HEK293 (cell line): ENCODE measurements around the gene TPSAB1.

Experiments
- CTCF ChIA-PET: fragments of 350-600 bp; formaldehyde crosslinking; extraction: SDS; loops from one replicate; lab custom pipeline; 2021; ENCODE audit warnings: antibody characterized with exemption; lab: Yijun Ruan, JAX
- POLR2A ChIA-PET: fragments of 300-600 bp; formaldehyde crosslinking; extraction: SDS; loops from one replicate; lab custom pipeline; 2020; ENCODE audit warnings: antibody characterized with exemption, inconsistent platforms; lab: Yijun Ruan, JAX
- H3K27ac ChIP-seq: fragments of 200-500 bp; sonication (Bioruptor generic); 2 replicates; pipeline ENCODE4 v1.5.1; 2014; ENCODE audit warnings: low read depth, low read length, control low read depth, inconsistent platforms; ENCODE audit errors: extremely low read depth
- H3K36me3 ChIP-seq, 2 experiments: fragments of 200-500 bp in 1 of 2; sonication (Bioruptor generic) in 1 of 2; 1 replicate in 1 of 2; 2 replicates in 1 of 2; pipeline ENCODE4 v1.5.1; 2014 to 2017; ENCODE audit warnings: inconsistent platforms in 2 of 2, low read length in 2 of 2; ENCODE audit not compliant: control insufficient read depth in 2 of 2, insufficient read depth in 1 of 2
- H3K4me1 ChIP-seq: fragments of 200-500 bp; sonication (Bioruptor generic); 2 replicates; pipeline ENCODE4 v1.5.1; 2014; ENCODE audit warnings: mild to moderate bottlenecking, low read length, inconsistent platforms; ENCODE audit not compliant: control insufficient read depth, insufficient read depth
- H3K4me3 ChIP-seq: 2 replicates; pipeline ENCODE4 v1.5.1; 2011; ENCODE audit warnings: low read depth, mild to moderate bottlenecking, control low read depth, low read length, moderate library complexity
- H3K9me3 ChIP-seq: fragments of 200-500 bp; sonication (Bioruptor generic); 2 replicates; pipeline ENCODE4 v1.5.1; 2014; ENCODE audit warnings: low read depth, low read length, inconsistent platforms; ENCODE audit not compliant: control insufficient read depth, insufficient read depth
- GLIS1 ChIP-seq: fragments of 450-650 bp; formaldehyde crosslinking; IDR thresholded peaks from 2 replicates; pipeline ENCODE4 v1.5.1; 2016; ENCODE audit warnings: missing biosample characterization, missing genetic modification characterization
- GLIS2 ChIP-seq: fragments of 450-650 bp; formaldehyde crosslinking; IDR thresholded peaks from 2 replicates; pipeline ENCODE4 v1.5.1; 2016; ENCODE audit warnings: missing biosample characterization, missing genetic modification characterization
- KLF1 ChIP-seq: fragments of 450-650 bp; formaldehyde crosslinking; IDR thresholded peaks from 2 replicates; pipeline ENCODE4 v1.5.1; 2016; ENCODE audit warnings: missing biosample characterization, missing genetic modification characterization
- KLF8 ChIP-seq: fragments of 450-650 bp; formaldehyde crosslinking; IDR thresholded peaks from 2 replicates; pipeline ENCODE4 v1.5.1; 2016; ENCODE audit warnings: missing biosample characterization, missing genetic modification characterization
- TCF7L2 ChIP-seq: IDR thresholded peaks from 2 replicates; pipeline ENCODE4 v1.6.1; 2011; ENCODE audit warnings: low read depth, mild to moderate bottlenecking, inconsistent platforms, low read length, moderate library complexity, borderline replicate concordance
- ZBTB7A ChIP-seq: fragments of 450-650 bp; formaldehyde crosslinking; IDR thresholded peaks from 2 replicates; pipeline ENCODE4 v1.5.1; 2016; ENCODE audit warnings: low read depth, missing biosample characterization, missing genetic modification characterization
- ZBTB8A ChIP-seq: fragments of 450-650 bp; formaldehyde crosslinking; IDR thresholded peaks from 2 replicates; pipeline ENCODE4 v1.5.1; 2016; ENCODE audit warnings: missing biosample characterization, missing genetic modification characterization
- ZFP69B ChIP-seq: fragments of 450-650 bp; formaldehyde crosslinking; IDR thresholded peaks from 2 replicates; pipeline ENCODE4 v1.5.1; 2016; ENCODE audit warnings: missing biosample characterization, missing genetic modification characterization
- ZIC2 ChIP-seq: fragments of 450-650 bp; formaldehyde crosslinking; IDR thresholded peaks from 2 replicates; pipeline ENCODE4 v1.5.1; 2016; ENCODE audit warnings: missing biosample characterization, missing genetic modification characterization
- ZNF146 ChIP-seq: fragments of 450-650 bp; formaldehyde crosslinking; IDR thresholded peaks from 2 replicates; pipeline ENCODE4 v1.5.1; 2016; ENCODE audit warnings: missing biosample characterization, missing genetic modification characterization
- ZNF223 ChIP-seq: fragments of 450-650 bp; formaldehyde crosslinking; IDR thresholded peaks from 2 replicates; pipeline ENCODE4 v1.5.1; 2016; ENCODE audit warnings: missing biosample characterization, missing genetic modification characterization
- ZNF248 ChIP-seq: fragments of 450-650 bp; formaldehyde crosslinking; IDR thresholded peaks from 2 replicates; pipeline ENCODE4 v1.5.1; 2017; ENCODE audit warnings: missing biosample characterization, missing genetic modification characterization
- ZNF423 ChIP-seq: fragments of 450-650 bp; formaldehyde crosslinking; IDR thresholded peaks from 2 replicates; pipeline ENCODE4 v1.5.1; 2016; ENCODE audit warnings: missing biosample characterization, missing genetic modification characterization
- ZNF544 ChIP-seq: fragments of 450-650 bp; formaldehyde crosslinking; IDR thresholded peaks from 2 replicates; pipeline ENCODE4 v1.5.0; 2017; ENCODE audit warnings: missing biosample characterization, missing genetic modification characterization
- ZNF549 ChIP-seq: fragments of 450-650 bp; IDR thresholded peaks from 2 replicates; pipeline ENCODE4 v1.5.1; 2018; ENCODE audit warnings: missing biosample characterization, missing genetic modification characterization, mild to moderate bottlenecking, inconsistent platforms, moderate library complexity
- ZNF600 ChIP-seq: fragments of 450-650 bp; formaldehyde crosslinking; IDR thresholded peaks from 2 replicates; pipeline ENCODE4 v1.5.1; 2016; ENCODE audit warnings: missing biosample characterization, missing genetic modification characterization
- ZNF624 ChIP-seq: fragments of 450-650 bp; formaldehyde crosslinking; IDR thresholded peaks from 2 replicates; pipeline ENCODE4 v1.5.1; 2017; ENCODE audit warnings: missing biosample characterization, missing genetic modification characterization
- ZNF664 ChIP-seq: fragments of 450-650 bp; formaldehyde crosslinking; IDR thresholded peaks from 2 replicates; pipeline ENCODE4 v1.5.1; 2016; ENCODE audit warnings: missing biosample characterization, missing genetic modification characterization
- TF ChIP-seq, protein P1 (sequence below): fragments of 450-650 bp; formaldehyde crosslinking; IDR thresholded peaks from 2 replicates; pipeline ENCODE4 v1.5.1; 2016; ENCODE audit warnings: missing biosample characterization, missing genetic modification characterization
- TF ChIP-seq, protein P2 (sequence below): fragments of 450-650 bp; formaldehyde crosslinking; IDR thresholded peaks from 2 replicates; pipeline ENCODE4 v1.5.1; 2016; ENCODE audit warnings: missing biosample characterization, missing genetic modification characterization

The TPSAB1 gene

DNA sequence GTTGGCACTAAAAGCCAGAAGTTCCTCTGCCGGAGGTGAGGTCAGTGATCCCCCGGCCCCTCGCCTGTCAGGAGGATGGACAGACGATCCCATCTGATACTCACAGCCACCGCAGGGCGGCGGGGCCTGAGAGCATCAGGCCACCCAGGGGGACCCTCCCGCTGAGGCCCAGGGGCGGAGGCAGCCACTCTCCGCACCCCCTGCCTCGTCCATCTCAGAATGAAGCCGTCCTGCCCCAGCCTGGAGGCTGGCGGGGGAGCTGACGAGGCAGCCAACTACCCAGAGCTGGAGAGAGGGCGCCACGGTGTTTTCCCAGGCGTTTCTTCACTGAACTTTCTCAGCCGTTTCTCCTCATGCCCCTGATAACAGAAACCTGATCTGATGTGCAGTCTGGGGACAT is 38.0 kb downstream of the TPSAB1 start:
- H3K27ac ChIP-seq: no peak overlapping the region
- TF ChIP-seq ZIC2 (peak; percentile 99), ZNF664 (no peak), GLIS1 (tag by site-specific recombination) (peak; percentile 92), ZNF544 (no peak), ZNF549 (no peak), KLF8 (tag by site-specific recombination) (no peak), GLIS2 (peak; percentile 68), KLF1 (0 out of 2 replicates have a peak, but pooled peaks have one; percentile 25), ZNF423 (0 out of 2 replicates have a peak, but pooled peaks have one; percentile 41), ZNF248 (no peak), TCF7L2 (no peak)
- TF ChIP-seq, all 188 proteins: peak for 5
- CTCF ChIA-PET: interaction anchor here (0.9 kb wide), 1 partner anchor 22 kb away, joined by 3 read pairs; no protein-coding TSS in a partner anchor
- Histone ChIP-seq H3K36me3 (no peaks in the 10 kb centered on the region), H3K4me1 (no peaks in the 10 kb centered on the region), H3K4me3 (no peak overlapping the region), H3K9me3 (no peaks in the 10 kb centered on the region)
- POLR2A ChIA-PET: no interaction called here

DNA sequence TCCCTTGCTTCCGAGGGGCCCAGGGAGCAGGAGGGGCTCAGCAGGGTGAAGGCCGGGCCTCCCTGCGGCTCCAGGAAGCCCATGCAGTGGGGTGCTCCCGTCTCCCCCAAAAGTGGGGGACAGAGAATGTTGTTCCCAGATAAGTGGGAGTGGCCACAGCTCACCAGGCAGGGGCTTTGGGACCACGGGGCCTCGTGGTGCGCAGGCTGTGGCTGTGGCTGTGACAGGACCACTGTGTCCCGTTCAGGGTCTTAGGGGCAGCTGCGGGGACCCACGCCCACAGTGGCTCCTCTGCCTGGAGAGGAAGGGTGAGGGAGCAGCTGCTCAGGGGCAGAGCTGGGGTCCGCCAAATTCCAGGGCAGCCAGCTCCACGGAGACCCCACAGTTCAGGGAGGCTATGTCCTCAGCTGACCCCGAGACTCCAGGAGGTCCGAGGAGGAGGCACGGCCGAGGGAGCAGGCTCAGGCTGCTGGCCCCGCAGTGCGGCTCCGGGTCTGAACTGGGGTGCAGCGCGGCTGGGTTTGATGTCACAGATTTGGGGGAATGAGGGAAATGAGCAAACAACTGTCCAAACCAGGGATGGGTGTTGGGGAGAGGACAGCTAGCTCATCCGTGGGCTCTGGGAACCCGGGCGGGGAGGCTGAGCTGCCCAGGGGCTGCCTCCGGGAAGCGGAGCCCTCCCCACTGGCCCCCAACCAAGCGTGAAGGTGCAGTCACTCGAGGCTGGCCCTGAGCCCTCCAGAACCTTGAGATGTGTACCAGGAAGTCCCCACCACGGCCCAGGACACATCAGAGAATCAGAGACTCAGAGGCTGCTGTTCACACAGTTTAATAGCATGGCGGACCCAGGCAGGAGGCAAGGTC is 38.8 kb downstream of the TPSAB1 start:
- no peaks in the 10 kb centered on the region for H3K36me3 ChIP-seq
- no peaks in the 10 kb centered on the region for H3K9me3 ChIP-seq
- CTCF ChIA-PET: interaction anchor here (0.7 kb wide), 1 partner anchor 21 kb away, joined by 3 read pairs; no protein-coding TSS in a partner anchor
- H3K4me1 ChIP-seq: no peaks in the 10 kb centered on the region
- POLR2A ChIA-PET: no interaction called here
- H3K27ac ChIP-seq: no peak overlapping the region
- TF ChIP-seq ZNF223 (tag by site-specific recombination) (no peak), ZNF146 (no peak), ZIC2 (no peak), ZBTB7A (no peak), ZBTB8A (no peak), ZNF600 (tag by site-specific recombination) (no peak), ZNF624 (tag by site-specific recombination) (no peak), ZFP69B (tag by site-specific recombination) (no peak)
- TF ChIP-seq, protein P1, sequence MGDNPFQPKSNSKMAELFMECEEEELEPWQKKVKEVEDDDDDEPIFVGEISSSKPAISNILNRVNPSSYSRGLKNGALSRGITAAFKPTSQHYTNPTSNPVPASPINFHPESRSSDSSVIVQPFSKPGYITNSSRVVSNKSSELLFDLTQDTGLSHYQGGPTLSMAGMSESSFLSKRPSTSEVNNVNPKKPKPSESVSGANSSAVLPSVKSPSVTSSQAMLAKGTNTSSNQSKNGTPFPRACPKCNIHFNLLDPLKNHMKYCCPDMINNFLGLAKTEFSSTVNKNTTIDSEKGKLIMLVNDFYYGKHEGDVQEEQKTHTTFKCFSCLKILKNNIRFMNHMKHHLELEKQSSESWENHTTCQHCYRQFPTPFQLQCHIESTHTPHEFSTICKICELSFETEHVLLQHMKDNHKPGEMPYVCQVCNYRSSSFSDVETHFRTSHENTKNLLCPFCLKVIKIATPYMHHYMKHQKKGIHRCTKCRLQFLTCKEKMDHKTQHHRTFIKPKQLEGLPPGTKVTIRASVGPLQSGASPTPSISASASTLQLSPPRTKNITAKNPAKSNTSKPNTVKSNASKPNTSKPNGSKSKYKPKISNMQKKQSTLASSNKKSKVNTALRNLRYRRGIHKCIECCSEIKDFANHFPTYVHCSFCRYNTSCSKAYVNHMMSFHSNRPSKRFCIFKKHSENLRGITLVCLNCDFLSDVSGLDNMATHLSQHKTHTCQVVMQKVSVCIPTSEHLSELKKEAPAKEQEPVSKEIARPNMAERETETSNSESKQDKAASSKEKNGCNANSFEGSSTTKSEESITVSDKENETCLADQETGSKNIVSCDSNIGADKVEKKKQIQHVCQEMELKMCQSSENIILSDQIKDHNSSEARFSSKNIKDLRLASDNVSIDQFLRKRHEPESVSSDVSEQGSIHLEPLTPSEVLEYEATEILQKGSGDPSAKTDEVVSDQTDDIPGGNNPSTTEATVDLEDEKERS (tag by site-specific recombination): no peak
- TF ChIP-seq, protein P2, sequence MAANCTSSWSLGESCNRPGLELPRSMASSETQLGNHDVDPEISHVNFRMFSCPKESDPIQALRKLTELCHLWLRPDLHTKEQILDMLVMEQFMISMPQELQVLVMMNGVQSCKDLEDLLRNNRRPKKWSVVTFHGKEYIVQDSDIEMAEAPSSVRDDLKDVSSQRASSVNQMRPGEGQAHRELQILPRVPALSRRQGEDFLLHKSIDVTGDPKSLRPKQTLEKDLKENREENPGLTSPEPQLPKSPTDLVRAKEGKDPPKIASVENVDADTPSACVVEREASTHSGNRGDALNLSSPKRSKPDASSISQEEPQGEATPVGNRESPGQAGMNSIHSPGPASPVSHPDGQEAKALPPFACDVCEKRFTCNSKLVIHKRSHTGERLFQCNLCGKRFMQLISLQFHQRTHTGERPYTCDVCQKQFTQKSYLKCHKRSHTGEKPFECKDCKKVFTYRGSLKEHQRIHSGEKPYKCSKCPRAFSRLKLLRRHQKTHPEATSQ (tag by site-specific recombination): no peak
- no peak overlapping the region for H3K4me3 ChIP-seq
